Upper lobe of left lung (tissue), 6 donors: ENCODE data around the gene MPV17. TPM values are rescaled to one million over a fixed set of nuclear protein-coding genes. Genes with fewer than 3 reads are reported as not detected.

Experiments
- ATAC-seq, 2 donors: fragments of 200-7000 bp; cut with Tn5 transposase; one replicate each; pipeline ENCODE4 v1.9.1; 2022; ENCODE audit warnings: mild to moderate bottlenecking in 2 of 2, moderate library complexity in 2 of 2; ENCODE audit not compliant: low FRiP score in 2 of 2
- DNase-seq, 2 donors: peaks; one replicate each; pipeline ENCODE4 v3.0.0-alpha.2; 2019 to 2020
- H3K27ac ChIP-seq, 4 donors: fragments of 200-600 bp; sonication (generic); one replicate each; pipeline ENCODE4 v1.5.1; 2016 to 2019
- H3K27me3 ChIP-seq, 4 donors: fragments of 200-600 bp; sonication (generic); one replicate each; pipeline ENCODE4 v1.5.1; 2017 to 2019
- H3K36me3 ChIP-seq, 4 donors: fragments of 200-600 bp; sonication (generic); one replicate each; pipeline ENCODE4 v1.5.1; 2016 to 2019
- H3K4me1 ChIP-seq, 4 donors: fragments of 200-600 bp; sonication (generic); one replicate each; pipeline ENCODE4 v1.5.1; 2018 to 2019
- H3K4me3 ChIP-seq, 4 donors: fragments of 200-600 bp; sonication (generic); one replicate each; pipeline ENCODE4 v1.5.1; 2017 to 2019; ENCODE audit warnings: mild to moderate bottlenecking in 2 of 4, moderate library complexity in 1 of 4
- H3K9me3 ChIP-seq, 4 donors: fragments of 200-600 bp; sonication (generic); one replicate each; pipeline ENCODE4 v1.5.1; 2018 to 2019
- CTCF ChIP-seq, 6 experiments: fragments of 450-650 bp in 4 of 6; fragments of 200-600 bp in 2 of 6; sonication (generic) in 2 of 6; IDR thresholded peaks; one replicate each; pipeline ENCODE4 v1.5.1; 2016 to 2019; ENCODE audit warnings: antibody characterized with exemption in 6 of 6
- EP300 ChIP-seq, 4 donors: sonication (generic); formaldehyde crosslinking; IDR thresholded peaks; one replicate each; pipeline ENCODE4 v1.5.1; 2017; ENCODE audit warnings: antibody characterized with exemption in 4 of 4, control low read depth in 2 of 4
- POLR2A ChIP-seq, 4 donors: fragments of 450-650 bp; IDR thresholded peaks; one replicate each; pipeline ENCODE4 v1.5.1; 2016 to 2017; ENCODE audit warnings: antibody characterized with exemption in 4 of 4, mild to moderate bottlenecking in 2 of 4
- POLR2AphosphoS5 ChIP-seq, 2 donors: sonication (generic); formaldehyde crosslinking; IDR thresholded peaks; one replicate each; pipeline ENCODE4 v1.5.1; 2017; ENCODE audit warnings: antibody characterized with exemption in 2 of 2
- WGBS, 2 donors: methylation state at CpG; one replicate each; pipeline ENCODE4 v1.1.5; 2017 to 2018; 5-methylcytosine and 5-hydroxymethylcytosine counted together
- total RNA-seq, 6 donors: library from RNA; depleted of rRNA in 4 of 6; stranded (reverse); fragments of >200 nt in 4 of 6; gene quantifications; one replicate each; pipeline versions ENCODE4 v1.1.0 to v1.2.1, GENCODE V29; 2016 to 2021
- donor health status: DM: no; HTN: no; CAD: no; lungs with moderate emphysema.
- donor health status: DM: no; HTN: yes; CAD: no; lungs with severe emphysema.

The MPV17 gene
- total RNA-seq, 6 donors from 2014 or later, result 51.2 to 99.3 (median 75.9) TPM

DNA sequence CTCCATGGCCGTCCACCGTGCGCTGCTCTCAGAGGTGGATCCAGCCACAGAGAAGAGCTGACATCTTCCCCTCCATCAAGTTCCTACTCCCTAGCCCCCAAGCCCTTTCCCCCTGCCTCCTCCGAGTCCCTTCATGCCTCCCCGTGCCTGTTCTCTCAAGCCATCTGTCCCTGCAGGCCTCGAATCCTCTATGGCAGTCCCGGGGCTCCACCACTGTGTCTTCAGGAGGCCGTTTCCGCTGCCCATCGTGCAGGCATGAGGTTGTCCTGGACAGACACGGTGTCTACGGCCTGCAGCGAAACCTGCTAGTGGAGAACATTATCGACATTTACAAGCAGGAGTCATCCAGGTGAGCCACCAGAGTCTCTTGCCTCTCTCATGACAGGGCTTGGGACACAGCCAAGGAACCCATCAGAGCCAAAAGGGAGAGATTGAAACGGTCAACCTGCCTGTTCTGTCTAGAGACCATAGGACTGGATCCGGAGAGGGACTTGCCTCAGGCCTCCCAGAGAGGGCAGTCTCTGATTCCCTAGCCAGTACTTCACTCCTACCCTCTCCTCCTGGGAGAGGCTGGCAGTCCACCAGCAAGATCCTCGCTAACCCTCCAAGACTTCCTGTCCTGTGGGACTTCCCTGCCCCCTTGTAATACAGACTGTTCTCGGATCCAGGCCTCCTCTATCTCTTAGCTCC is 24.4 kb downstream of the MPV17 start:
- Histone ChIP-seq H3K4me3 (no peak overlapping the region), H3K27me3 (no peaks in the 10 kb centered on the region), H3K4me1 (peaks cover 0 to 9% (median 5%) of the 10 kb centered on the region in 4 donors), H3K36me3 (no peaks in the 10 kb centered on the region), H3K9me3 (no peaks in the 10 kb centered on the region), H3K27ac (no peak overlapping the region)
- 81 to 87% methylated on average over 17 to 18 of the region's 18 CpGs for WGBS, 2 donors
- ATAC-seq (no peak), DNase-seq (peak in 1 of 2 donors; percentile 51)
- TF ChIP-seq POLR2A (IDR thresholded peaks at IDR 0.05) (no peak), CTCF (IDR thresholded peaks at IDR 0.05) (no peak), POLR2AphosphoS5 (IDR thresholded peaks at IDR 0.05) (no peak), EP300 (IDR thresholded peaks at IDR 0.05) (no peak)

DNA sequence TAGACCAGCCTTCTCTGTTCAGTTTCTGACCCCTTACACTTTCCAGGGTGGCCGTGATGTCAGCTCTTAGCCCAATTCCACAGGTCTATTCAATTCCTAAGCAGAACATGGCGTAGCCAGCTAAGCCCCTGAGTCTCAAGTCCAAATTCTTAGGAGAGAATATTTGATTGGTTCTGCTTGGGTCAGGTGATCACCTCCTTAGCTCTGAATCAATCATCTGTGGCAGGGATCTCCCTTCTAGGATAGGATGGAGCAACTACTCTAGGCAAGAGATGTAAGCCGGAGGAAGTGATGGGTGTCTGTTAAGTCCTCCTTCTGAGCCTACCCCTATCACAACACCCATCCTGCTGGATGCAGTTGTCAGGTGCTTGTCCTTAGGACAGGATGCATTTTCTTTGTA is 25.7 kb downstream of the MPV17 start:
- no peaks in the 10 kb centered on the region for H3K27me3 ChIP-seq
- no peaks in the 10 kb centered on the region for H3K36me3 ChIP-seq
- H3K4me3 ChIP-seq, result no peak overlapping the region
- no peak overlapping the region for H3K27ac ChIP-seq
- ATAC-seq, result no peak
- H3K9me3 ChIP-seq, result no peaks in the 10 kb centered on the region
- DNase-seq, result no peak
- no peaks in the 10 kb centered on the region for H3K4me1 ChIP-seq
- TF ChIP-seq POLR2A (IDR thresholded peaks at IDR 0.05) (no peak), POLR2AphosphoS5 (IDR thresholded peaks at IDR 0.05) (no peak), EP300 (IDR thresholded peaks at IDR 0.05) (no peak), CTCF (IDR thresholded peaks at IDR 0.05) (no peak)
- WGBS, 2 donors, result 87 to 91% methylated on average over 3 of the region's 3 CpGs

GRCh38 chr2:27296481-27296880 is 26.4 kb downstream of the MPV17 start:
- TF ChIP-seq EP300 (IDR thresholded peaks at IDR 0.05) (no peak), POLR2A (IDR thresholded peaks at IDR 0.05) (no peak), CTCF (IDR thresholded peaks at IDR 0.05) (no peak), POLR2AphosphoS5 (IDR thresholded peaks at IDR 0.05) (no peak)
- H3K4me3 ChIP-seq, result no peak overlapping the region
- H3K9me3 ChIP-seq, result no peaks in the 10 kb centered on the region
- ATAC-seq (peak in 1 of 2 donors; percentile 42), DNase-seq (no peak)
- no peaks in the 10 kb centered on the region for H3K27me3 ChIP-seq
- no peaks in the 10 kb centered on the region for H3K36me3 ChIP-seq
- no peaks in the 10 kb centered on the region for H3K4me1 ChIP-seq
- no peak overlapping the region for H3K27ac ChIP-seq
- WGBS, 2 donors, result 58 to 70% methylated on average over 4 of the region's 4 CpGs

- 80 to 81% methylated on average over 8 of the region's 8 CpGs for WGBS, 2 donors
- no peaks in the 10 kb centered on the region for H3K27me3 ChIP-seq
- no peak for ATAC-seq
These were observed 28.0 kb downstream of the MPV17 start for GRCh38 chr2:27294928-27295327.

More at GRCh38 chr2:27294928-27295327, 28.0 kb downstream of the MPV17 start:
- Histone ChIP-seq H3K27ac (no peak overlapping the region), H3K36me3 (no peaks in the 10 kb centered on the region), H3K4me3 (no peak overlapping the region), H3K4me1 (no peaks in the 10 kb centered on the region), H3K9me3 (no peaks in the 10 kb centered on the region)
- DNase-seq, result no peak
- TF ChIP-seq CTCF (IDR thresholded peaks at IDR 0.05) (no peak), POLR2AphosphoS5 (IDR thresholded peaks at IDR 0.05) (no peak), POLR2A (IDR thresholded peaks at IDR 0.05) (no peak), EP300 (IDR thresholded peaks at IDR 0.05) (no peak)
